ENCODE measurements around the gene MXD4. TPM values are rescaled to one million over a fixed set of nuclear protein-coding genes. Genes with fewer than 3 reads are reported as not detected.

MXD4 gene
- total and polyA plus RNA-seq, 2 donors (not counting 1 experiment from before 2014, with no cell fraction given), result 67.3 to 75.3 TPM

DNA sequence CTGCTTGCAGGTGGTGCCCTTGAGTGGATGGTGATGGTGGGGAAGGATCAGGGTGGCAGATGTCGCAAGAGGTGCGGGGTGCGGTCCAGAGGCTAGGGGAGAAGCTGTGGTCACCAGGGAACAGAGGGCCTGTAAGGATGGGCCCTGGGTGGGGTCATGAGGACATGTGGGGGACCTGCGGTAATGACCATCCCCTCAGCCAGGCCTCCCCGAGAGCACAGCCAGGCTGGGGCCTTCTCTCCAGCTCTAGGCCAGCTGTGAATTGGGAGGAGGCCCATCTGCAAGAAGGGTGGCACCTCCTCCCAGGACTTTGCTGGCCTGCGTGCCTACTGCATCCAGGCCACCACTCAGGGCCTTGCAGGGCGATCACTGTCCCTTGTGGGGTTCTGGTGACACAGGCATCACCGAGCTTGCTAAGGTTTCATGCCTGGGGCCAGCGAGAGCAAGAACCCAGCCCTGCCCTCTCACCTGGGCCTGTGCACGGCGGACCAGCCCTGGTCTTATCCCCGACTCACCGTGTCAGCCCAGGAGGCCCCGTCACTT lies 34.1 kb upstream of the MXD4 start:
- intact Hi-C loops (cut with micrococcal nuclease), result no loop called here
- Histone ChIP-seq H3K4me1 (ENCODE audit: control insufficient read depth in 2 of 2, insufficient read depth in 2 of 2, low read length in 2 of 2) (peaks cover 6 to 14% of the 10 kb centered on the region in 2 donors), H3K27ac (ENCODE audit: low read length in 2 of 2) (no peak overlapping the region), H3K36me3 (replicated peaks in 1 of 2; ENCODE audit: control extremely low read depth in 1 of 2, control insufficient read depth in 1 of 2, extremely low read depth in 1 of 2, insufficient read depth in 2 of 2, low read length in 1 of 2) (no peaks in the 10 kb centered on the region), H3K4me2 (replicated peaks; ENCODE audit: low read depth, low read length, poor library complexity, severe bottlenecking) (no peak overlapping the region), H3K9ac (ENCODE audit: low read length) (no peak overlapping the region), H2AFZ (ENCODE audit: insufficient read depth, low read depth, low read length, poor library complexity, severe bottlenecking) (no peak overlapping the region), H3K9me3 (ENCODE audit: control extremely low read depth in 1 of 3, control insufficient read depth in 2 of 3, insufficient read depth in 1 of 3, low read length in 2 of 3) (peaks cover 0 to 9% (median 0%) of the 10 kb centered on the region in 3 donors), H3K79me2 (ENCODE audit: control insufficient read depth, insufficient read depth, low read length) (no peaks in the 10 kb centered on the region), H4K20me1 (ENCODE audit: control insufficient read depth, insufficient read depth, low read length, poor library complexity, severe bottlenecking) (no peaks in the 10 kb centered on the region), H3K27me3 (replicated peaks in 1 of 4; ENCODE audit: control extremely low read depth in 1 of 4, control insufficient read depth in 3 of 4, insufficient read depth in 4 of 4, low read length in 3 of 4) (peaks cover 0 to 5% (median 2%) of the 10 kb centered on the region in 4 experiments), H3K4me3 (ENCODE audit: control extremely low read depth in 1 of 5, extremely low read depth in 1 of 5, insufficient read depth in 1 of 5, low read depth in 2 of 5, low read length in 4 of 5) (no peak overlapping the region)
- TF ChIP-seq, protein P1, sequence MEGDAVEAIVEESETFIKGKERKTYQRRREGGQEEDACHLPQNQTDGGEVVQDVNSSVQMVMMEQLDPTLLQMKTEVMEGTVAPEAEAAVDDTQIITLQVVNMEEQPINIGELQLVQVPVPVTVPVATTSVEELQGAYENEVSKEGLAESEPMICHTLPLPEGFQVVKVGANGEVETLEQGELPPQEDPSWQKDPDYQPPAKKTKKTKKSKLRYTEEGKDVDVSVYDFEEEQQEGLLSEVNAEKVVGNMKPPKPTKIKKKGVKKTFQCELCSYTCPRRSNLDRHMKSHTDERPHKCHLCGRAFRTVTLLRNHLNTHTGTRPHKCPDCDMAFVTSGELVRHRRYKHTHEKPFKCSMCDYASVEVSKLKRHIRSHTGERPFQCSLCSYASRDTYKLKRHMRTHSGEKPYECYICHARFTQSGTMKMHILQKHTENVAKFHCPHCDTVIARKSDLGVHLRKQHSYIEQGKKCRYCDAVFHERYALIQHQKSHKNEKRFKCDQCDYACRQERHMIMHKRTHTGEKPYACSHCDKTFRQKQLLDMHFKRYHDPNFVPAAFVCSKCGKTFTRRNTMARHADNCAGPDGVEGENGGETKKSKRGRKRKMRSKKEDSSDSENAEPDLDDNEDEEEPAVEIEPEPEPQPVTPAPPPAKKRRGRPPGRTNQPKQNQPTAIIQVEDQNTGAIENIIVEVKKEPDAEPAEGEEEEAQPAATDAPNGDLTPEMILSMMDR (IDR thresholded peaks at IDR 0.05), result no peak
- TF ChIP-seq EZH2 (IDR thresholded peaks at IDR 0.05; ENCODE audit: borderline replicate concordance, insufficient read depth, low read depth, low read length, poor library complexity, severe bottlenecking), result no peak
- POLR2A ChIA-PET, result no interaction called here
- DNase-seq (no peak), ATAC-seq (ENCODE audit: low read depth) (no peak)
- 97% methylated on average over 11 of the region's 14 CpGs for WGBS (ENCODE audit: insufficient coverage)
- Mint-ChIP-seq H3K27ac (no peak overlapping the region), H3K9me3 (ENCODE audit: insufficient read depth) (no peaks in the 10 kb centered on the region), H3K27me3 (no peaks in the 10 kb centered on the region), H3K4me1 (peaks cover 26% of the 10 kb centered on the region), H3K4me3 (no peak overlapping the region)
- CTCF ChIA-PET, result interaction anchor here (0.6 kb wide), 1 partner anchor 129 kb away, joined by 3 read pairs; no protein-coding TSS in a partner anchor

DNA sequence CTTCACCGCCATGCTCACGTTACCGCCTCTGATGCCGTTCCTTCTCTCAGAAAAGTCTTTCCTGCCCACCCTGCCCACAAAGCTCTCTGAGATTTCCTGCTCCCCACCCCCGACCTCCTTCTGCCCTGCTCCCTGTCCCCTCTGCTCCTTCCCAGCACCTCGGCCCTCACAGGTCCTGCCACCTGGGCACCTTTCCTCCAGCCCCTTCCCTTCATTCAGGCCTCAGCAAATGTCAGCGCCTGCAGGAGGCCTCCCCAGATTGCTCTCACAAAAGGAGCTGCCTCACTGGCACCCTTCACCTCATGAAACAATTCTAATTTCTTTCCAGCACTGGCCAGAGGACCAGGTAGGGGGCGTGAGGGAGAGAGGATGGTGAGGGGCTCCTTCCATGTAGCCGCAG lies 33.6 kb upstream of the MXD4 start:
- peaks cover 31% of the 10 kb centered on the region for H3K4me1 Mint-ChIP-seq
- ATAC-seq (ENCODE audit: low read depth), result no peak
- H3K9me3 Mint-ChIP-seq (ENCODE audit: insufficient read depth), result no peaks in the 10 kb centered on the region
- peaks cover 10 to 19% of the 10 kb centered on the region in 2 donors for H3K4me1 ChIP-seq (ENCODE audit: control insufficient read depth in 2 of 2, insufficient read depth in 2 of 2, low read length in 2 of 2)
- H3K27me3 ChIP-seq (replicated peaks in 1 of 4; ENCODE audit: control extremely low read depth in 1 of 4, control insufficient read depth in 3 of 4, insufficient read depth in 4 of 4, low read length in 3 of 4), result peaks cover 0 to 5% (median 2%) of the 10 kb centered on the region in 4 experiments
- no peak for DNase-seq
- H3K4me2 ChIP-seq (replicated peaks; ENCODE audit: low read depth, low read length, poor library complexity, severe bottlenecking), result no peak overlapping the region
- intact Hi-C loops (cut with micrococcal nuclease), result no loop called here
- no peaks in the 10 kb centered on the region for H4K20me1 ChIP-seq (ENCODE audit: control insufficient read depth, insufficient read depth, low read length, poor library complexity, severe bottlenecking)
- H3K4me3 ChIP-seq (ENCODE audit: control extremely low read depth in 1 of 5, extremely low read depth in 1 of 5, insufficient read depth in 1 of 5, low read depth in 2 of 5, low read length in 4 of 5), result no peak overlapping the region
- TF ChIP-seq EZH2 (IDR thresholded peaks at IDR 0.05; ENCODE audit: borderline replicate concordance, insufficient read depth, low read depth, low read length, poor library complexity, severe bottlenecking), result no peak
- TF ChIP-seq, protein P1 (IDR thresholded peaks at IDR 0.05), result no peak
- H3K36me3 ChIP-seq (replicated peaks in 1 of 2; ENCODE audit: control extremely low read depth in 1 of 2, control insufficient read depth in 1 of 2, extremely low read depth in 1 of 2, insufficient read depth in 2 of 2, low read length in 1 of 2), result no peaks in the 10 kb centered on the region
- H2AFZ ChIP-seq (ENCODE audit: insufficient read depth, low read depth, low read length, poor library complexity, severe bottlenecking), result no peak overlapping the region
- WGBS (ENCODE audit: insufficient coverage), result 30% methylated on average over 7 of the region's 9 CpGs
- H3K9me3 ChIP-seq (ENCODE audit: control extremely low read depth in 1 of 3, control insufficient read depth in 2 of 3, insufficient read depth in 1 of 3, low read length in 2 of 3), result peaks cover 0 to 10% (median 0%) of the 10 kb centered on the region in 3 donors
- H3K9ac ChIP-seq (ENCODE audit: low read length), result no peak overlapping the region
- H3K79me2 ChIP-seq (ENCODE audit: control insufficient read depth, insufficient read depth, low read length), result no peaks in the 10 kb centered on the region
- CTCF ChIA-PET, result interaction anchor here (0.6 kb wide), 1 partner anchor 129 kb away, joined by 3 read pairs; no protein-coding TSS in a partner anchor
- no peak overlapping the region for H3K4me3 Mint-ChIP-seq
- no peak overlapping the region for H3K27ac Mint-ChIP-seq
- no peaks in the 10 kb centered on the region for H3K27me3 Mint-ChIP-seq
- H3K27ac ChIP-seq (ENCODE audit: low read length in 2 of 2), result no peak overlapping the region
- POLR2A ChIA-PET, result no interaction called here

Measured in B cell (primary cell).